Heart right ventricle (tissue), 16 donors: Measurements from ENCODE around the gene KCNA2. TPM values are rescaled to one million over a fixed set of nuclear protein-coding genes. Genes with fewer than 3 reads are reported as not detected.

Experiments
- ATAC-seq, 8 donors: fragments of 200-7000 bp; cut with Tn5 transposase; one replicate each; pipeline ENCODE4 v1.9.1; 2020; ENCODE audit warnings: mild to moderate bottlenecking in 8 of 8, moderate library complexity in 8 of 8, moderate number of reproducible peaks in 1 of 8
- DNase-seq, 2 donors: peaks; one replicate each; pipeline ENCODE4 v3.0.0-alpha.2; 2020
- H3K27ac ChIP-seq, 10 donors: fragments of 200-600 bp; sonication (generic) in 2 of 10; one replicate each; pipeline versions ENCODE4 v1.5.0 to v1.8.0; 2020 to 2022; ENCODE audit warnings: mild to moderate bottlenecking in 3 of 10
- H3K27me3 ChIP-seq, 7 donors: fragments of 200-600 bp; one replicate each; pipeline ENCODE4 v1.8.0; 2021 to 2022; ENCODE audit warnings: mild to moderate bottlenecking in 2 of 7
- H3K36me3 ChIP-seq, 9 donors: fragments of 200-600 bp; sonication (generic) in 1 of 9; one replicate each; pipeline versions ENCODE4 v1.5.0 to v1.8.0; 2020 to 2022; ENCODE audit warnings: mild to moderate bottlenecking in 2 of 9
- H3K4me1 ChIP-seq, 9 donors: fragments of 200-600 bp; sonication (generic) in 1 of 9; one replicate each; pipeline versions ENCODE4 v1.5.0 to v1.8.0; 2020 to 2022; ENCODE audit warnings: mild to moderate bottlenecking in 4 of 9
- H3K4me3 ChIP-seq, 10 donors: fragments of 200-600 bp; sonication (generic) in 2 of 10; one replicate each; pipeline versions ENCODE4 v1.5.0 to v1.8.0; 2020 to 2022; ENCODE audit warnings: mild to moderate bottlenecking in 7 of 10, moderate library complexity in 2 of 10
- H3K9me3 ChIP-seq, 11 donors: fragments of 200-600 bp in 10 of 11; sonication (generic) in 2 of 11; one replicate each; pipeline versions ENCODE4 v1.5.0 to v1.8.0; 2013 to 2022; ENCODE audit warnings: mild to moderate bottlenecking in 2 of 11, control low read depth in 1 of 11, moderate library complexity in 1 of 11
- WGBS, 2 donors: extraction: QIAGEN DNeasy Blood & Tissue Kit; methylation state at CpG; one replicate each; pipeline ENCODE4 v1.1.7; 2013; ENCODE audit warnings: inconsistent platforms in 1 of 2; 5-methylcytosine and 5-hydroxymethylcytosine counted together
- intact Hi-C, 10 donors: fragments of 100-400 bp; cut with DNase I; formaldehyde crosslinking; loops; one replicate each; pipeline versions ENCODE4 v1.11.1 to v1.14.2; 2022
- polyA plus RNA-seq, 2 donors: library from polyadenylated mRNA; stranded (reverse); fragments of 200-250 nt; gene quantifications; one replicate each; pipeline ENCODE4 v1.2.3, GENCODE V29; 2013
- total RNA-seq, 10 donors: library from RNA; stranded (reverse); fragmentation: NEBNext Ultra II Directional in 3 of 10; extraction: Animal tissue kit (Norgen Biotek cat#: 25700) in 3 of 10; gene quantifications; one replicate each; pipeline versions ENCODE4 v1.2.1 to v1.2.4, GENCODE V29; 2021 to 2023
- TF ChIP-seq, protein P1 (sequence below), 9 donors: fragments of 200-600 bp; sonication (generic) in 2 of 9; IDR thresholded peaks; one replicate each; pipeline versions ENCODE4 v1.5.0 to v1.8.0; 2021 to 2022; ENCODE audit warnings: antibody characterized with exemption in 9 of 9, mild to moderate bottlenecking in 5 of 9, moderate library complexity in 1 of 9
- donor health status: Arrhythmogenic right ventricular cardiomyopathy.
- donor health status: ischemic (EF 13 %, LVEDD 7.1; RV severe dilation, severe dysfunction).
- donor health status: healthy with polysubstance abuse.
- donor health status: DM: no; HTN: yes; CAD: no.
- donor health status: DM: no; HTN: no; CAD: no.
- donor health status: ischemic (EF 25% LVEDD 6.9; RV normal size, moderate dysfunction).
- donor health status: ischemic (EF 25% LVEDD 5.7; RV mildly dilated, moderate dysfunction).
- donor health status: healthy.
- donor health status: DM: yes; HTN: yes; CAD: no.
- donor health status: Ischemic cardiomyopathy.
- donor health status: ischemic (EF 35%, LVEDD 5.7; RV mildly dilated, moderate dysfunction).
- donor health status: nonischemic (EF 11% LVEDD 7.7; RV severe dilation, severe dysfunction).
- donor health status: DM: yes; HTN: yes; CAD: no.
- donor health status: PGD.
- donor health status: ischemic (EF 29% LVEDD 5.4; RV normal size, mild dysfunction).
- donor health status: nonischemic (EF 23%, LVEDD 6.1; RV moderate dilation, normal function).

Gene KCNA2
- total and polyA plus RNA-seq, 12 donors, result 0.04 to 1.6 (median 0.75) TPM

DNA sequence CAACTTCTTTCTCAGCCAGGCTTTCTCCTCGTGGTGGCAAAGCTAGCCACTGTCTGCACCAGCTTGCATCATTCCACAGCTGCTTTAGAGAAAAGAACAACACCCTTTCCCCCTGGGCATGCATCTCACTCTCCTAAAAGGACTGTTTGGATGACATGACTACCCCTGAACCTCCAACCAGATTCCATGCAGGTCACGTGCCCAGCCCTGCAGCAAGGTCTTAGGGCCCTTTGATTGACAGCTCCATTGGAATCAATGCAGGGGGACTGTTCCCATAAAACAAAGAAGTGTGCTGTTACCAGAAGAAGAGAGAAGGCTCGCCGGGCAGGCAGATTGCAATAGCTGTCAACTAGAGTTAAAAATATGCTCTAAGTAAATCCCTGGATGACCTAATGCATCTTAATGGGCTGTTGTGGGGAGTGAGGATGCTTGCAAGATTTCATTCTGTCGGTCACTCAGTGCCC, 24.4 kb downstream of the KCNA2 start:
- no peak for DNase-seq
- Histone ChIP-seq H3K27me3 (peaks cover 0 to 13% (median 3%) of the 10 kb centered on the region in 7 donors), H3K36me3 (no peaks in the 10 kb centered on the region), H3K4me3 (no peak overlapping the region), H3K9me3 (peaks cover 0 to 13% (median 0%) of the 10 kb centered on the region in 11 donors), H3K27ac (no peak overlapping the region), H3K4me1 (no peaks in the 10 kb centered on the region)
- no peak for ATAC-seq
- intact Hi-C loops, result no loop called here
- WGBS, 2 donors, result 47 to 57% methylated on average over 5 of the region's 5 CpGs
- TF ChIP-seq, protein P1, sequence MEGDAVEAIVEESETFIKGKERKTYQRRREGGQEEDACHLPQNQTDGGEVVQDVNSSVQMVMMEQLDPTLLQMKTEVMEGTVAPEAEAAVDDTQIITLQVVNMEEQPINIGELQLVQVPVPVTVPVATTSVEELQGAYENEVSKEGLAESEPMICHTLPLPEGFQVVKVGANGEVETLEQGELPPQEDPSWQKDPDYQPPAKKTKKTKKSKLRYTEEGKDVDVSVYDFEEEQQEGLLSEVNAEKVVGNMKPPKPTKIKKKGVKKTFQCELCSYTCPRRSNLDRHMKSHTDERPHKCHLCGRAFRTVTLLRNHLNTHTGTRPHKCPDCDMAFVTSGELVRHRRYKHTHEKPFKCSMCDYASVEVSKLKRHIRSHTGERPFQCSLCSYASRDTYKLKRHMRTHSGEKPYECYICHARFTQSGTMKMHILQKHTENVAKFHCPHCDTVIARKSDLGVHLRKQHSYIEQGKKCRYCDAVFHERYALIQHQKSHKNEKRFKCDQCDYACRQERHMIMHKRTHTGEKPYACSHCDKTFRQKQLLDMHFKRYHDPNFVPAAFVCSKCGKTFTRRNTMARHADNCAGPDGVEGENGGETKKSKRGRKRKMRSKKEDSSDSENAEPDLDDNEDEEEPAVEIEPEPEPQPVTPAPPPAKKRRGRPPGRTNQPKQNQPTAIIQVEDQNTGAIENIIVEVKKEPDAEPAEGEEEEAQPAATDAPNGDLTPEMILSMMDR (IDR thresholded peaks at IDR 0.05), result no peak

DNA sequence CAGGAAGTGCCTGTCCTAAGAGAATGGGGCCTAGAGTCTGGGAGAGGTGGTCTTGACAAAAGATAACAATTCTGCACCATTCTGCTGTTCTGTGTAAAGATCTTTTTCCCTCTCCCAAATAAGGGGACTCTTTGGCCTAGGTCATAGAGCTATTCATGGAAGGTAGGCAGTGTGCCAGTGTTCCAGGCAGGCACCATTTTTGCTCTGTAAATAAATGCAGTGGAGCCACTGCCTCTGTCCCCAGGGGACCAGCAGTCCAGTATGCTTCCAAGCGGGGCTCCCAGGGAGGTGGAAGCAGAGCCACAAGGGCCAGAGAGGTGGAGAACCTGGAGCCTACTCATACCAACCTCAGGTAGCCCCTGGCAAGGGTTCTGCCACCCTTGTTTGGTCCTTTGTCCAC, 25.9 kb downstream of the KCNA2 start:
- 70 to 78% methylated on average over 1 of the region's 1 CpG for WGBS, 2 donors
- H3K27me3 ChIP-seq, result peaks cover 0 to 13% (median 3%) of the 10 kb centered on the region in 7 donors
- no peaks in the 10 kb centered on the region for H3K4me1 ChIP-seq
- peaks cover 0 to 13% (median 0%) of the 10 kb centered on the region in 11 donors for H3K9me3 ChIP-seq
- intact Hi-C loops, result no loop called here
- no peak overlapping the region for H3K27ac ChIP-seq
- ATAC-seq (peak in 6 of 8 donors; percentile 61 to 88 (median 72)), DNase-seq (peak in 1 of 2 donors; percentile 18)
- no peaks in the 10 kb centered on the region for H3K36me3 ChIP-seq
- H3K4me3 ChIP-seq, result no peak overlapping the region
- TF ChIP-seq, protein P1 (IDR thresholded peaks at IDR 0.05), result no peak

DNA sequence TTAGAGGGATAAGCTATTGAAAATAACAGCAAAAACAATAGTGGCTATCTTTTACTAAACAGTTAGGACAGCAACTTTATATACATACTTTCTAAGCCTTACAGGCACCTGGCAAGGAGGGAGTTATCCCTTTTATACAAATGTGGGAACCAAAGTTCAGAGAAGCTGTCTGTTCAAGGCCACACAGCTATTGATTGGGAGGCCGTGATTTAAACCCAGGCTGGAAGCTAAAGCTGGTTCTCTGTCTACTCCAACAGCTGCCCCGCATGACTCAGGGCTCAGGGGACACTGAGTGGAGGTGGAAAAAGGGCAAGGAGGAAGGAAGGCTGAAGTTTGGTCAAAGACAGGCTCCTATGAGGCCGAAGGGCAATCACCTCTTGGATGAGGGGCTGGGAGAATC, 26.7 kb downstream of the KCNA2 start:
- Histone ChIP-seq H3K27me3 (peaks cover 0 to 16% (median 4%) of the 10 kb centered on the region in 7 donors), H3K9me3 (peaks cover 0 to 13% (median 0%) of the 10 kb centered on the region in 11 donors), H3K4me3 (no peak overlapping the region), H3K36me3 (no peaks in the 10 kb centered on the region), H3K4me1 (no peaks in the 10 kb centered on the region), H3K27ac (no peak overlapping the region)
- TF ChIP-seq, protein P1 (IDR thresholded peaks at IDR 0.05), result no peak
- WGBS, 2 donors, result 82 to 84% methylated on average over 3 of the region's 3 CpGs
- ATAC-seq (no peak), DNase-seq (no peak)
- intact Hi-C loops, result no loop called here

DNA sequence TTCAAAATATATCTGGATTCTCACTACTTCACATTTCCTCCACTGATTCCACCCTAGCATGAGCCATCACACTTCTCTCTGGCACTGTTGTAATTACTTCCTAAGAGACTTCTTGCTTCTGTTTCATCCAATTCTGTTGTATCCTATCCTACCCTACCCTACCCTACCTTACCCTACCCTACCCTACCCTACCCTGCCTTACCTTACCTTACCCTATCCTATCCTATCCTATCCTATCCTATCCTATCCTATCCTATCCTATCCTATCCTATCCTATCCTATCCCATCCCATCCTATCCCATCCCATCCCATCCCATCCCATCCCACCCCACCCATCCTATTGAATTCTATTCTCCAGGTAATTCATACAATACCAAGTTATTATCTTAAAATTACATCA, 29.7 kb downstream of the KCNA2 start:
- ATAC-seq (no peak), DNase-seq (no peak)
- H3K27ac ChIP-seq, result no peak overlapping the region
- TF ChIP-seq, protein P1 (IDR thresholded peaks at IDR 0.05), result no peak
- H3K27me3 ChIP-seq, result peaks cover 0 to 26% (median 10%) of the 10 kb centered on the region in 7 donors
- H3K4me1 ChIP-seq, result no peaks in the 10 kb centered on the region
- no peaks in the 10 kb centered on the region for H3K36me3 ChIP-seq
- intact Hi-C loops, result no loop called here
- no peak overlapping the region for H3K4me3 ChIP-seq
- peaks cover 0 to 13% (median 0%) of the 10 kb centered on the region in 11 donors for H3K9me3 ChIP-seq
